Right lobe of liver (tissue), 6 donors: ENCODE data around the gene STX1B. TPM values are rescaled to one million over a fixed set of nuclear protein-coding genes. Genes with fewer than 3 reads are reported as not detected.

ENCODE experiments used
- ATAC-seq, 4 donors: fragments of 200-7000 bp; cut with Tn5 transposase; one replicate each; pipeline ENCODE4 v1.9.1; 2020; ENCODE audit warnings: mild to moderate bottlenecking in 4 of 4, moderate library complexity in 4 of 4
- DNase-seq, 3 donors: peaks; one replicate each; pipeline ENCODE4 v3.0.0-alpha.2; 2020
- H3K27ac ChIP-seq, 3 donors: fragments of 200-600 bp; one replicate each; pipeline ENCODE4 v1.8.0; 2022
- H3K27me3 ChIP-seq, 2 donors: fragments of 200-600 bp; one replicate each; pipeline ENCODE4 v1.8.0; 2022
- H3K36me3 ChIP-seq, 4 donors: fragments of 200-600 bp; sonication (generic) in 1 of 4; one replicate each; pipeline versions ENCODE4 v1.5.1 to v1.8.0; 2017 to 2022; ENCODE audit warnings: control low read depth in 1 of 4
- H3K4me1 ChIP-seq, 4 donors: fragments of 200-600 bp; sonication (generic) in 1 of 4; one replicate each; pipeline versions ENCODE4 v1.5.1 to v1.8.0; 2017 to 2022; ENCODE audit warnings: control low read depth in 1 of 4
- H3K4me3 ChIP-seq, 3 donors: fragments of 200-600 bp; one replicate each; pipeline ENCODE4 v1.8.0; 2022
- H3K9me3 ChIP-seq, 4 donors: fragments of 200-600 bp; sonication (generic) in 1 of 4; one replicate each; pipeline versions ENCODE4 v1.5.1 to v1.8.0; 2017 to 2022; ENCODE audit warnings: control low read depth in 1 of 4
- POLR2A ChIP-seq: fragments of 450-650 bp; IDR thresholded peaks from one replicate; pipeline ENCODE4 v1.6.1; 2017; ENCODE audit warnings: antibody characterized with exemption, mild to moderate bottlenecking
- WGBS: methylation state at CpG from one replicate; pipeline ENCODE4 v1.1.6; 2018; ENCODE audit warnings: low coverage, low lambda C conversion rate; ENCODE audit not compliant: insufficient coverage; ENCODE audit errors: missing lambda C conversion rate; 5-methylcytosine and 5-hydroxymethylcytosine counted together
- intact Hi-C, 2 donors: fragments of 100-400 bp; cut with DNase I; formaldehyde crosslinking; loops; one replicate each; pipeline versions ENCODE4 v1.11.2 to v1.14.1; 2022
- total RNA-seq, 6 experiments: library from RNA; depleted of rRNA in 2 of 6; stranded (reverse); fragments of >200 nt in 2 of 6; fragmentation: NEBNext Ultra II Directional in 3 of 6; extraction: Animal tissue kit (Norgen Biotek cat#: 25700) in 3 of 6; gene quantifications; one replicate each; pipeline versions ENCODE4 v1.1.0 to v1.2.4, GENCODE V29; 2016 to 2023
- TF ChIP-seq, protein P1 (sequence below), 4 donors: fragments of 200-600 bp in 3 of 4; fragments of 450-650 bp in 1 of 4; IDR thresholded peaks; one replicate each; pipeline versions ENCODE4 v1.5.1 to v1.8.0; 2016 to 2022; ENCODE audit warnings: antibody characterized with exemption in 4 of 4, mild to moderate bottlenecking in 2 of 4
- donor health status: DM: no; HTN: yes; CAD: no.
- donor health status: DM: no; HTN: no; CAD: no.
- donor health status: DM: no; HTN: no; CAD: no.
- donor health status: DM: no; HTN: yes; CAD: no.
- donor health status: DM: no; HTN: yes; CAD: no.

Gene STX1B
- total RNA-seq, 6 experiments from 2014 or later = 0.61 to 4.5 (median 2.6) TPM

DNA sequence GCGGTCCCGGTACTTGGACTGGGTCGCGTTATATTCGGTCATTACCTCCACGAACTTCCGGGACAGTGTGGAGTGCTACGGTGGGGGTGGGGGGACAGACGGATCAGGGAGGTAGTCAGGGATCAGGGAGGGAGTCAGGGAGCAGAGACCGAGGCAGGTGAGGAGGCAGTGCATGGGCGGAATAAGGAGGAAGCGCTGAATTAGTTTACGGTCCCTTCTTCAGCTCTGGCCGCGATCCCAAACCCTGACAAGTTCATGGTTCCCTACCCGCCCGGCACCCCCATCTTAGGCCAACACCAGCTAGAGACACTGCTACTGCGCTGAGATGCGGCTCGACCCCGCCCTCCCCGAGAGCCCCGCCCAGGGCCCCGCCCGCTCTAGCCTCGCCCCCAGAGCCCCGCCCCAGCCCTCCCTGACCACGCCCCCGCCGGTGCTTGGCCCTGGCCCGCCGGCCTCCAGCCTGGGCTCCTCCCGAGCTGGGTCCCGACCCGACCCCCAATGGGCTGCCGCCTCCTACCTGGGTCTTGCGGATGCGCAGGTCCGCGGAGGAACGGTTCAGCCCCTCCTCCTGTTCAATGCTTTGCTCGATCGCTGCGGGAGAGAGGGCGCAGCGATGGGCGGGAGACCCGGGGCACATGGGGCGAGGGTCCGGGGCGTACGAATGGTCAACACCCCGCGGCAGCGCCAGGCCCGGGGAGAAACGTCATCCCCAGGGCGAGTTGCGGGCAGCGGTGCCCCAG, 13.3 kb downstream of the STX1B start:
- H3K9me3 ChIP-seq = no peaks in the 10 kb centered on the region
- H3K4me3 ChIP-seq = peak overlapping the region; percentile 58 to 69 (median 69)
- no peaks in the 10 kb centered on the region for H3K36me3 ChIP-seq
- H3K27ac ChIP-seq = peak overlapping the region; percentile 95 to 99 (median 97)
- under 1% methylated on average over 23 of the region's 60 CpGs for WGBS
- DNase-seq = peak; percentile 94 to 95 (median 95)
- ATAC-seq = peak; percentile 82 to 94 (median 86)
- intact Hi-C loops = loop anchor here in 1 of 2 donors (10.0 kb wide), 1 partner anchor 438 kb away; no protein-coding TSS in a partner anchor
- H3K4me1 ChIP-seq = peaks cover 0 to 58% (median 20%) of the 10 kb centered on the region in 4 donors
- no peaks in the 10 kb centered on the region for H3K27me3 ChIP-seq
- TF ChIP-seq, protein P1, sequence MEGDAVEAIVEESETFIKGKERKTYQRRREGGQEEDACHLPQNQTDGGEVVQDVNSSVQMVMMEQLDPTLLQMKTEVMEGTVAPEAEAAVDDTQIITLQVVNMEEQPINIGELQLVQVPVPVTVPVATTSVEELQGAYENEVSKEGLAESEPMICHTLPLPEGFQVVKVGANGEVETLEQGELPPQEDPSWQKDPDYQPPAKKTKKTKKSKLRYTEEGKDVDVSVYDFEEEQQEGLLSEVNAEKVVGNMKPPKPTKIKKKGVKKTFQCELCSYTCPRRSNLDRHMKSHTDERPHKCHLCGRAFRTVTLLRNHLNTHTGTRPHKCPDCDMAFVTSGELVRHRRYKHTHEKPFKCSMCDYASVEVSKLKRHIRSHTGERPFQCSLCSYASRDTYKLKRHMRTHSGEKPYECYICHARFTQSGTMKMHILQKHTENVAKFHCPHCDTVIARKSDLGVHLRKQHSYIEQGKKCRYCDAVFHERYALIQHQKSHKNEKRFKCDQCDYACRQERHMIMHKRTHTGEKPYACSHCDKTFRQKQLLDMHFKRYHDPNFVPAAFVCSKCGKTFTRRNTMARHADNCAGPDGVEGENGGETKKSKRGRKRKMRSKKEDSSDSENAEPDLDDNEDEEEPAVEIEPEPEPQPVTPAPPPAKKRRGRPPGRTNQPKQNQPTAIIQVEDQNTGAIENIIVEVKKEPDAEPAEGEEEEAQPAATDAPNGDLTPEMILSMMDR (IDR thresholded peaks at IDR 0.05) = no peak
- TF ChIP-seq POLR2A = peak; percentile 90

DNA sequence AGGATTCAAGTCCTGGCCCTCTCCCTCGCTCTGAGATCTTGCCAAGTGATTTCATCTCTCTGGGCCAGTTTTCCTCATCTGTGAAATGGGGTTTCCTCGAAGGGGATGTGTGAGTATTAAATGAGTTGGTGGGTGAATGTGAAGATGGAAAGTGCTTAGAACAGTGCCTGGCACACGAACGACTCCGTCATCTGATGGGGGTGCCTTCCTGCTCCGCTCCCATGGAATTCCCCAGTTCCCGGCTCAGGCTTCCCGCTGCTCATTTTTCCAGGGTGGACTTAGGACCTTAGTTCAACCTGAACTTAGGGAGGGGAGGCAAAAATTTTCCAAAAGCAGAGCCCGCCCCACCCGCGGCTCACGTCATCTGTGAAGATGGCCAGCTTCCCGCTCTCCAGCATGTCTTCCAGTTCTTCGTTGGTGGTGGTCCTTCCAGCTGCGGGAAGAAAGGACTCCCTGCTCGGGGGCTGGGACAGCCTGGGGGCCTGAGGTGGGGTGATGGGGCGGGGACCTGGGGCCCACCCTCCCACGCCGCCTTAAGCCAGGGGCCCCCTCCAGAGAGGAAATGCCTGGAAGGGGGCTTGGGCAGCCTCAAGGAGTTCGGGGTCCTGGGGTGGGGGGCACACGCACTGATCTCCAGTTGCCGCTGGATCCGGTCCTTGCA, 14.0 kb downstream of the STX1B start:
- intact Hi-C loops = loop anchor here in 1 of 2 donors (10.0 kb wide), 1 partner anchor 438 kb away; no protein-coding TSS in a partner anchor
- TF ChIP-seq, protein P1 (IDR thresholded peaks at IDR 0.05) = no peak
- peak; percentile 56 for TF ChIP-seq POLR2A

DNA sequence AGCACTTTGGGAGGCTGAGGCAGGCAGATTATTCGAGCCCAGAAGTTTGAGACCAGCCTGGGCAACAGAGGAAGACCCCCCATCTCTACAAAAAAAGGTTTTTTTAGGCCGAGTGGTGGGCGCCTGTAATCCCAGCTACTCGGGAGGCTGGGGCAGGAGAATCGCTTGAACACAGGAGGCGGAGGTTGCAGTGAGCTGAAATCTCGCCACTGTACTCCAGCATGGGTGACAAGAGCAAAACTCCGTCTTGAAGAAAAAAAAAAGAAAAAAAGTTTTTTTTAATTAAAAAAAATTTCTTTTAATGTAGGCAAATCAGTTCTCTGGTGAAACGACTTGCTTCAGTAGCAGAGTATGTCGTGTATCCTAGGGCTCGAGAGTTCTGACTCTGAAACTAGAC, 14.5 kb downstream of the STX1B start:
- intact Hi-C loops = loop anchor here in 1 of 2 donors (10.0 kb wide), 1 partner anchor 439 kb away; no protein-coding TSS in a partner anchor
- Histone ChIP-seq H3K27me3 (no peaks in the 10 kb centered on the region), H3K4me1 (peaks cover 0 to 50% (median 19%) of the 10 kb centered on the region in 4 donors), H3K27ac (peak overlapping the region; percentile 95 to 99 (median 97)), H3K36me3 (no peaks in the 10 kb centered on the region), H3K4me3 (peak overlapping the region; percentile 58 to 69 (median 69)), H3K9me3 (no peaks in the 10 kb centered on the region)
- no peak for TF ChIP-seq POLR2A
- TF ChIP-seq, protein P1 (IDR thresholded peaks at IDR 0.05) = no peak
- DNase-seq (no peak), ATAC-seq (no peak)
- WGBS = 60% methylated on average over 11 of the region's 11 CpGs

More for the DNA sequence above, 14.0 kb downstream of the STX1B start:
- Histone ChIP-seq H3K27ac (peak overlapping the region; percentile 95 to 99 (median 97)), H3K36me3 (no peaks in the 10 kb centered on the region), H3K9me3 (no peaks in the 10 kb centered on the region), H3K27me3 (no peaks in the 10 kb centered on the region), H3K4me3 (peak overlapping the region; percentile 58 to 69 (median 69)), H3K4me1 (peaks cover 0 to 51% (median 20%) of the 10 kb centered on the region in 4 donors)
- 31% methylated on average over 11 of the region's 23 CpGs for WGBS
- DNase-seq = peak; percentile 78 to 87 (median 86)
- ATAC-seq = peak; percentile 55 to 75 (median 70)

DNA sequence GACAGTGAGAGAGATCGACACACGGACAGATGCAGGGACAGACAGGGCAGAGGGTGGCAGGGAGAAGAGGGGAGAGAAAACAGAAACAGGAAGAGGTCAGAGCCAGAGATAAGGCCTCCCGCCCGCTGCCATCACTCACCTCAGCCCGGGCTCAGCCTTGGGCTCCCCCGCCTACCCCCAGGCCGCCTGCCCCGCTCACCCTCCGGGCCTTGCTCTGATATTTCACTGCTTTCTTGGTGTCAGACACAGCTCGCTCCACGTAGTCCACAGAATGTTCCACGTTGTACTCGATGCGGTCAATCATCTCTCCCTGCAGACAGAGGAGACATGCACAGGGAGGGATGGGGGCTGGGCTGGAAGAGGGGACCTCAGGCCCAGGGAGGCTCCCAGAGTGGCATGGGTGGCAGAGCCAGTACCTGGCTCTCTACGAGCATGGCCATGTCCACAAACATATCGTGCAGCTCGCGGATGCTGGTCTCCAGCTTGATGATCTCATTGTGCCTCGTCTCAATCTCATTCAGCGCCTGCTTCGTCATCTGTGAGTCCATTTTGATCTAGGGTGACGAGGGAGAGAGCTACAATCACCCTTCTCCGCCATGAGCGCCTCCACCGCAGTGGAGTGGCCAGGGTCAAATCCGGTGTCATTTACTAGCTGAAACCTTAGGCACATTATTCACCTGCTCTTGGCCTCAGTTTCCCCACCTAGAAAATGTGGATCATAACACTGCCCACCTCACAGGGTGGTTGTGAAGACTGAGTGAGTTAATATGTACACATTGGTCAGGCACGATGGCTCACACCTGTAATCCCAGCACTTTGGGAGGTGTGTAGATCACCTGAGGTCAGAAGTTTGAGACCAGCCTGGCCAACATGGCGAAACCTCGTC, 17.3 kb downstream of the STX1B start:
- ATAC-seq (no peak), DNase-seq (no peak)
- peaks cover 0 to 24% (median 6%) of the 10 kb centered on the region in 4 donors for H3K4me1 ChIP-seq
- no peaks in the 10 kb centered on the region for H3K36me3 ChIP-seq
- H3K9me3 ChIP-seq = no peaks in the 10 kb centered on the region
- no peaks in the 10 kb centered on the region for H3K27me3 ChIP-seq
- intact Hi-C loops = loop anchor here in 1 of 2 donors (10.0 kb wide), 1 partner anchor 442 kb away; no protein-coding TSS in a partner anchor
- H3K4me3 ChIP-seq = no peak overlapping the region
- no peak overlapping the region for H3K27ac ChIP-seq
- 77% methylated on average over 10 of the region's 29 CpGs for WGBS
- TF ChIP-seq POLR2A = no peak
- TF ChIP-seq, protein P1 (IDR thresholded peaks at IDR 0.05) = no peak
